Measurements from ENCODE around the gene MMP17. TPM values are rescaled to one million over a fixed set of nuclear protein-coding genes. Genes with fewer than 3 reads are reported as not detected.

The MMP17 gene
- total and polyA plus RNA-seq, 4 donors: 0.17 to 0.37 (median 0.24) TPM; not detected in 1

DNA sequence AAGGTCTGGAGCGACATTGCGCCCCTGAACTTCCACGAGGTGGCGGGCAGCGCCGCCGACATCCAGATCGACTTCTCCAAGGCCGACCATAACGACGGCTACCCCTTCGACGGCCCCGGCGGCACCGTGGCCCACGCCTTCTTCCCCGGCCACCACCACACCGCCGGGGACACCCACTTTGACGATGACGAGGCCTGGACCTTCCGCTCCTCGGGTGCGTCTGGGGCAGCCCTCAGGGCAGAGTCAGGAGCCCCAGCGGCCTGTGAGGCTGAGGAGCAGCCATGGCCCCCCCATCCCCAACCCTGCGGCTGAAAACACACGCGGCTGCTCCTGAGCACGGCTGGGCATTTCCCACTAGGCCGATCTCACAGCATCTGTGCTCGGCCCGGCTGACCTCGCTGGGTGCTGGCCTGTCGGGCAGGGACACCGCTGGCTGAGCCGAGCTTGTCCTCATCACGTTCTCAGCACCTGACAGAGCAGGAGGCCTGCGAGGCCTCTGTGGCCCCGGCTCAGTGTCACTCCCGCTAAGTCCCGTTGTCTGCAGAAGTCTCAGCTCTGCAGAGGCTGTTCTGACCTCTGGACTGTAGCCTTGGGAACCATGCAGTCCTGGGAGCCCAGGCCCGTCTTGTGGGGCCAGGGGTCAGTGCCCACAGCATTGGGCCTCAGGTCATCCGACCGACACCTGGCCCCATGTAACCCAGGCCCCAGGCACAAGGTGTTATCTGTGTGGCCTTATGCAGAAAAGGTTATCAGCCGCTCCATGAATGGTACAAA, 12.6 kb downstream of the MMP17 start:
- Histone ChIP-seq H3K9ac (ENCODE audit: low read depth in 1 of 2, low read length in 2 of 2) (no peak overlapping the region), H3K4me1 (ENCODE audit: control insufficient read depth in 4 of 4, insufficient read depth in 4 of 4, low read length in 3 of 4) (no peaks in the 10 kb centered on the region), H3K36me3 (ENCODE audit: control insufficient read depth in 4 of 4, insufficient read depth in 3 of 4, low read depth in 1 of 4, low read length in 3 of 4) (no peaks in the 10 kb centered on the region), H3K27me3 (ENCODE audit: control insufficient read depth in 4 of 4, insufficient read depth in 4 of 4, low read length in 3 of 4) (no peaks in the 10 kb centered on the region), H3K9me3 (ENCODE audit: control insufficient read depth in 4 of 4, low read length in 3 of 4) (no peaks in the 10 kb centered on the region), H3K27ac (ENCODE audit: low read depth in 1 of 2, low read length in 2 of 2) (no peak overlapping the region), H3K4me3 (ENCODE audit: low read depth in 1 of 3, low read length in 3 of 3) (no peak overlapping the region)
- no peak for TF ChIP-seq NR2F2 (IDR thresholded peaks at IDR 0.05)
- no peak for TF ChIP-seq RXRA (IDR thresholded peaks at IDR 0.05)
- no peak for TF ChIP-seq GABPA (IDR thresholded peaks at IDR 0.05 in 1 of 2, conservative IDR thresholded peaks at IDR 0.05 in 1 of 2)
- TF ChIP-seq, protein P1, sequence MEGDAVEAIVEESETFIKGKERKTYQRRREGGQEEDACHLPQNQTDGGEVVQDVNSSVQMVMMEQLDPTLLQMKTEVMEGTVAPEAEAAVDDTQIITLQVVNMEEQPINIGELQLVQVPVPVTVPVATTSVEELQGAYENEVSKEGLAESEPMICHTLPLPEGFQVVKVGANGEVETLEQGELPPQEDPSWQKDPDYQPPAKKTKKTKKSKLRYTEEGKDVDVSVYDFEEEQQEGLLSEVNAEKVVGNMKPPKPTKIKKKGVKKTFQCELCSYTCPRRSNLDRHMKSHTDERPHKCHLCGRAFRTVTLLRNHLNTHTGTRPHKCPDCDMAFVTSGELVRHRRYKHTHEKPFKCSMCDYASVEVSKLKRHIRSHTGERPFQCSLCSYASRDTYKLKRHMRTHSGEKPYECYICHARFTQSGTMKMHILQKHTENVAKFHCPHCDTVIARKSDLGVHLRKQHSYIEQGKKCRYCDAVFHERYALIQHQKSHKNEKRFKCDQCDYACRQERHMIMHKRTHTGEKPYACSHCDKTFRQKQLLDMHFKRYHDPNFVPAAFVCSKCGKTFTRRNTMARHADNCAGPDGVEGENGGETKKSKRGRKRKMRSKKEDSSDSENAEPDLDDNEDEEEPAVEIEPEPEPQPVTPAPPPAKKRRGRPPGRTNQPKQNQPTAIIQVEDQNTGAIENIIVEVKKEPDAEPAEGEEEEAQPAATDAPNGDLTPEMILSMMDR (IDR thresholded peaks at IDR 0.05; ENCODE audit: low read depth, low read length, missing input control): no peak
- no peak for TF ChIP-seq TAF1 (conservative IDR thresholded peaks at IDR 0.05)
- TF ChIP-seq EGR1 (IDR thresholded peaks at IDR 0.05; ENCODE audit: low read depth in 2 of 2): no peak
- TF ChIP-seq FOXA2 (IDR thresholded peaks at IDR 0.05): no peak
- TF ChIP-seq SP1 (IDR thresholded peaks at IDR 0.05): no peak
- TF ChIP-seq, protein P2, sequence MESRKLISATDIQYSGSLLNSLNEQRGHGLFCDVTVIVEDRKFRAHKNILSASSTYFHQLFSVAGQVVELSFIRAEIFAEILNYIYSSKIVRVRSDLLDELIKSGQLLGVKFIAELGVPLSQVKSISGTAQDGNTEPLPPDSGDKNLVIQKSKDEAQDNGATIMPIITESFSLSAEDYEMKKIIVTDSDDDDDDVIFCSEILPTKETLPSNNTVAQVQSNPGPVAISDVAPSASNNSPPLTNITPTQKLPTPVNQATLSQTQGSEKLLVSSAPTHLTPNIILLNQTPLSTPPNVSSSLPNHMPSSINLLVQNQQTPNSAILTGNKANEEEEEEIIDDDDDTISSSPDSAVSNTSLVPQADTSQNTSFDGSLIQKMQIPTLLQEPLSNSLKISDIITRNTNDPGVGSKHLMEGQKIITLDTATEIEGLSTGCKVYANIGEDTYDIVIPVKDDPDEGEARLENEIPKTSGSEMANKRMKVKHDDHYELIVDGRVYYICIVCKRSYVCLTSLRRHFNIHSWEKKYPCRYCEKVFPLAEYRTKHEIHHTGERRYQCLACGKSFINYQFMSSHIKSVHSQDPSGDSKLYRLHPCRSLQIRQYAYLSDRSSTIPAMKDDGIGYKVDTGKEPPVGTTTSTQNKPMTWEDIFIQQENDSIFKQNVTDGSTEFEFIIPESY (IDR thresholded peaks at IDR 0.05): no peak
- TF ChIP-seq, protein P3, sequence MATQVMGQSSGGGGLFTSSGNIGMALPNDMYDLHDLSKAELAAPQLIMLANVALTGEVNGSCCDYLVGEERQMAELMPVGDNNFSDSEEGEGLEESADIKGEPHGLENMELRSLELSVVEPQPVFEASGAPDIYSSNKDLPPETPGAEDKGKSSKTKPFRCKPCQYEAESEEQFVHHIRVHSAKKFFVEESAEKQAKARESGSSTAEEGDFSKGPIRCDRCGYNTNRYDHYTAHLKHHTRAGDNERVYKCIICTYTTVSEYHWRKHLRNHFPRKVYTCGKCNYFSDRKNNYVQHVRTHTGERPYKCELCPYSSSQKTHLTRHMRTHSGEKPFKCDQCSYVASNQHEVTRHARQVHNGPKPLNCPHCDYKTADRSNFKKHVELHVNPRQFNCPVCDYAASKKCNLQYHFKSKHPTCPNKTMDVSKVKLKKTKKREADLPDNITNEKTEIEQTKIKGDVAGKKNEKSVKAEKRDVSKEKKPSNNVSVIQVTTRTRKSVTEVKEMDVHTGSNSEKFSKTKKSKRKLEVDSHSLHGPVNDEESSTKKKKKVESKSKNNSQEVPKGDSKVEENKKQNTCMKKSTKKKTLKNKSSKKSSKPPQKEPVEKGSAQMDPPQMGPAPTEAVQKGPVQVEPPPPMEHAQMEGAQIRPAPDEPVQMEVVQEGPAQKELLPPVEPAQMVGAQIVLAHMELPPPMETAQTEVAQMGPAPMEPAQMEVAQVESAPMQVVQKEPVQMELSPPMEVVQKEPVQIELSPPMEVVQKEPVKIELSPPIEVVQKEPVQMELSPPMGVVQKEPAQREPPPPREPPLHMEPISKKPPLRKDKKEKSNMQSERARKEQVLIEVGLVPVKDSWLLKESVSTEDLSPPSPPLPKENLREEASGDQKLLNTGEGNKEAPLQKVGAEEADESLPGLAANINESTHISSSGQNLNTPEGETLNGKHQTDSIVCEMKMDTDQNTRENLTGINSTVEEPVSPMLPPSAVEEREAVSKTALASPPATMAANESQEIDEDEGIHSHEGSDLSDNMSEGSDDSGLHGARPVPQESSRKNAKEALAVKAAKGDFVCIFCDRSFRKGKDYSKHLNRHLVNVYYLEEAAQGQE (IDR thresholded peaks at IDR 0.05): no peak
- TF ChIP-seq HNF4G (IDR thresholded peaks at IDR 0.05): no peak
- TF ChIP-seq YY1 (IDR thresholded peaks at IDR 0.05): no peak
- no peak for TF ChIP-seq FOXA1 (IDR thresholded peaks at IDR 0.05)
- TF ChIP-seq HNF4A (conservative IDR thresholded peaks at IDR 0.05): no peak
- no peak for TF ChIP-seq JUND (IDR thresholded peaks at IDR 0.05)
- TF ChIP-seq RAD21 (IDR thresholded peaks at IDR 0.05): no peak
- TF ChIP-seq, protein P4, sequence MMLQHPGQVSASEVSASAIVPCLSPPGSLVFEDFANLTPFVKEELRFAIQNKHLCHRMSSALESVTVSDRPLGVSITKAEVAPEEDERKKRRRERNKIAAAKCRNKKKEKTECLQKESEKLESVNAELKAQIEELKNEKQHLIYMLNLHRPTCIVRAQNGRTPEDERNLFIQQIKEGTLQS (IDR thresholded peaks at IDR 0.05): no peak
- TF ChIP-seq, protein P5, sequence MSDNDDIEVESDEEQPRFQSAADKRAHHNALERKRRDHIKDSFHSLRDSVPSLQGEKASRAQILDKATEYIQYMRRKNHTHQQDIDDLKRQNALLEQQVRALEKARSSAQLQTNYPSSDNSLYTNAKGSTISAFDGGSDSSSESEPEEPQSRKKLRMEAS (IDR thresholded peaks at IDR 0.05): no peak
- DNase-seq (ENCODE audit: low spot score): no peak
- WGBS: 90% methylated on average over 46 of the region's 46 CpGs
